Effector CD8-positive, alpha-beta T cell (primary cell): Measurements from ENCODE around the gene STK11.
"Not testable (repeated sequence)": the region's sequence is repeated elsewhere in the genome, so short reads cannot be mapped to it uniquely, and the experiment has no call there.

ENCODE experiments used
- DNase-seq: peaks from one replicate; lab custom pipeline; 2025; lab: John Stamatoyannopoulos, UW

Gene STK11

DNA sequence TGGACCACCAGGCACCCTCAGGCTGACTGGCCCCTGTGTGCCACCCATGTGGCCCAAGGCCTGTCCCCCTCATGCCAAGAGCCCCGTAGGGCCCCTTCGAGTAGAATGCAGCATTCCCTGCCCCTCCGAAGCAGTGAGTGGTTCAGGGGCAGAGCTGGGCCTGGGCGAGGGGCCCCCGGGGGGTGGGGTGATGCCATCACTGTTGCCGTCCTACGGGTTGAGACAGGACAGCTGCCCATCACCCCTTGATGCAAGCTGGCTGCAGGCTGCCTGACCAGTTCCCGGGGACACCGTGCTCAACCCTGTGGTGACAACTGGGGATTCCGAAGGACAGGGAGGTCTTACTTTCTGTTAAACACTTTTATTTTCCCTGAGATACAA lies 36.2 kb upstream of the STK11 start:
- DNase-seq: no peak

DNA sequence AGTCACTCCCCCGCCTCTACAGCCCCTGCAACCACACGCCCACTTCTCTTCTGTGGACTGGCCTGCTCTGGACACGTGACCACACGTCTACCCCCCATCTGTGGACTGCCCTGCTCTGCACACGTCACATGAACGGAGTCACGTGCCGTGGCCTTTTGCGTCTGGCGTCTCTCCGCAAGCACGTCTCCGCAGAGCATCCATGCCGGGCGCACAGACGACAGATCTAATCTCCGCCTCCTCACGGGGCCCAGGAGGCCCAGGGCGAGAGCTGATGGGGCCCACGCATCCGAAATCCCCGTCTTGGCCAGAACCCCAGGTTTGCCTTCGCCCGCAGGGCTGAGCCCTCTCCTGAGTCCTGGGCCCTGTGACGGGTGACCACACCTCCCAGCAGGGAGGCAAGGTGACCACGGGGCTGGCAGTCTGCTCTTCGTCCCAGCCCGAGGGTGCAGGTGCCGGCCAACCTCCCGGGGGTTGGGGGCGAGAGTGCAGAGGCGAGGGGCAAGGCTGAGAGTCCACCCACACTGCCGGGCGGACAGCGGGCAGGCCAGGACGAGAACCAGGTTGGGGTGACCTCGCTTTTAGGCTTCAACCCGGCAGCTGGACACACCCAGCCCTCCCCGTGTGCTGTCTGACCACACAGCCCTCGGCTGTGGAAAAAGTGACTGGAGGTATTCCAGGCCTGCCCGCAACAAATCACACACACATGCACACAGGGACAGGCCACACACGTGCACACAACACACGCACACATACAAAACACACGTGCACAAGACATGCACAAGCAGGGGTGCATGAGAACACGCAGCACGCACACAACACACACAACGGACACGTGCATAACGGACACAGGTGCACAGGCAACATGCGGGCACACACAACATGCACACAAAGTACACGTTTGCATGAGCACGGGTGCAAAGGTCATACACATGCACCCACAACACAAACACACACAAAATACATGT lies 35.4 kb upstream of the STK11 start:
- no peak for DNase-seq

DNA sequence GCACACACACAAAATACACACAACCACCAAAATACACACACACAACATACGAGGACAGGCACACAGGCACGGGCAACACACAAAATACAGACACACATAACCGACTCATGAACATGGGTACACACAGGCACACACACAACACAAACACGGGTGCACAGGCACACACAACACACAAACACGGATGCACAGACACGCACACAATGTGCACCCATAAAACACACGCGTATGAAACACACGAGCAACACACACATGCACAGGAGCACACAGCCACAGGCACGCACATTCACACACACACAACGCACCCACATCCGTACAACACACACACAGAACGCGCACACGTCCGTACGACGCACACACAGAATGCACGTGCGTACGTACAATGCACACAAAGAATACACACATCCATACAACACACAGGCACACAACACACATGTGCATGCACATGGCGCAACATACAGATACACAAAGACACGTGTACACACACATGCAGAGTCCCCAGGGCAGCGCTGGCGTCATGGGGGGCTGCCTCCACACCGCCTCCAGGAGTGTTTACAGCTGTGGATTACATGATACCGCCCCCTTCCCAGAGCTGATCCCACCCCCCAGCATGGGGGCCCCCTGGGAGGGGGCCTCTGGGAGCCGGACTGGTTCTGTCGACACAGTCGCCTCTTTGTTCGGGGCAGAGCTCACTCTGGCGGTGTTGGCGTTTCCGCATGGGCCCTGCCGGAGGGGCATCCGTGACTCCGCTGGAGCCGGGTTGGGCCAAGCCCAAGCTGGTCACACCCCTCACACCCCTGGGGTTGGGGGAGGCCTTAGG lies 34.4 kb upstream of the STK11 start:
- DNase-seq: no peak

DNA sequence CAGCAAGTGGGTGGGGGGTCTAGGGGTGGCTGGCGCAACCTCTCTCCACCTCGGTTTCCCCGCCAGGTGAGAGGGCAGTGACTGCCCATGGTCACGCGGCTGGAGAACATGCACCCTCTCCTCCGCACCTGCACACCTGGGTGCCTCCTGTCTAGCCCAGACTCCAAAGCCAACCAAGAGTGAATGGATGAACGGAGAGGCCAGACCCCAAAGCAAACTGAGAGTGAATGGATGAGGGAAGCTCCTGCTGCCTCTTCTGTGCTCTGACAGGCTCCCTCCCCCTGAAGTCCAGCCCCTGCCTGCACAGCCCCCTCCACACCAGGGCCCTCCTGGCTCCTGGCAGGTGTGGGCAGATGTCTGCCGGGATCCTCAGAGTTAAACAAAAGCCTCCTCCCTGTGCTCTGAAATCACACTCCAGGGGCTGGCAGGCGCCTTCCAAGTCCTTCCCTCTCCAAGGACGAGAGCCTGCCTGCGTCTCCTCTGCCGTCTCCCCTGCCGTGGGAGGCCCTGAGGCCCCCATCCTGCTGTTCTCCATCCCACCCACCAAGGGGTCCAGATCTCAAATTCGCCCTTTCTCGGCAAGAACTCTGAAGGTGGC lies 33.7 kb upstream of the STK11 start:
- DNase-seq: no peak

DNA sequence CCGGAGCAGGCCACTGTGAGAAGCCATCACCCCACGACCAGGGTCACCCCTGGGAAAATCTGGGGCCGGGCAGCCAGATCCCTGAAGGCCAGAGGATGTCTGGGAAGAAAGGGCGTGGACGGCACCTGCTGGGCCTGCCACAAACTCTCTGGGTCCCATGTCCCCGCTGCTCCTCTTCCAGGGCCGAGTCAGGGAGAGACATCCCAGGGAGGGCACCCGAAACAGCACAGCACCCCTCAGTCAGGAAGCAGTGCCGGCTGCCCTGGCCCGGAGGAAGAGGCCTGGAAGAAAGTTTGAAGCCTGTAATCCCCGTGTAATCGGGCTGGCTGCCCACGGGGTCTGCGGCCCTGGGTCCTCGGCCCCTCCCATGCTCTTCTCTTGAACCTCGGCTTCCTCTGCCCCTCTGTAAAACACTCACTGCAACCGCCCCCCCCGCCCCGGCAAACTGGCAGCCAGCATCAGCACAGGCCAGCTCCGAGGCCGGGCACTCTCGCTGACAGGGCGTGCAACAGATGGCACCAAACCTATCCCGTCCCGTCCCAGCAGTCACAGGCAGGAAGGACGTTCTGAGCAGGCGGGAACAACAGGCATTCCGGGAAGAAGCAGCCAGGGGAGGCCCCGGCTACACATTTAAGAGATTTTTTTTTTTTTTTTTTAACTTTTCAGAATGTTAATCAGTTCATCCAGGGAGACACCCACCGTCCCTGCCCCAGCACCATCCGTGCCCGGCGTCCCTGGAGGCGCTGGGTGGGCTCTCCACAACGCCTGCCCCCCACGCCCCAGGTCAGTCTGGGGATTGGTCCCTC lies 33.0 kb upstream of the STK11 start:
- DNase-seq: no peak

DNA sequence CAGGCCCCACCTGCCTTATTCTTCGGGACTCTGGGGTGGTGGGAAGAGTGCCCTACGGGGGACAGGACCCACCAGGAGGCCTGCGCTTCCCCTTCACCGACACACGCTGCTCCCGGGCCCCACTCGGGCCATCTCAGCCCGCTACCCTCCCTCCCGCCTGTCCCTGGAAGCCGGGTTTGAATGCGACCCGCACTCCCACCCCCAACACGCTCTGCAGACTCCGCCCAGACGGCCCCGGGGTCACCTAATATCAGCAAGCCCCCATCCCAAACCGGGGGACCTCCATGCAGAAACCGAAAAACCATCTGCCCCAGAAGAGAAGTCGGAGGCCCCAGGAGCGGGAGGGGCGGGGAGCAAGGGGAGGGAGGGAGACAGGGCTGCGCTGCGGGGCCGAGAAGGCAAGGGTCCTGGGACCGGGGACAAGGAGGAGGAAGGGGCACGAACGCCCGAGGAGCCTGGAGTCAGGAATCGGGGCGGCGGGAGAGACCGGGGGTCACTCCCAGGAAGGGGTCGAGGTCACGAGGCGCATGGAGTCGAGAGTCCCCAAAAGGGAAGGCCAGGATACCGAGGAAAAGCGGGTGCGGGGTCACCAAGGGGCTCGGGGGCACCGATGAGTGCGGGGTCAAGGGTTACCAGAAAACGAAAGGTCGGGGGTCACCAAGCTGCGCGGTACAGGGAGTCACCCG lies 32.3 kb upstream of the STK11 start:
- no peak for DNase-seq

DNA sequence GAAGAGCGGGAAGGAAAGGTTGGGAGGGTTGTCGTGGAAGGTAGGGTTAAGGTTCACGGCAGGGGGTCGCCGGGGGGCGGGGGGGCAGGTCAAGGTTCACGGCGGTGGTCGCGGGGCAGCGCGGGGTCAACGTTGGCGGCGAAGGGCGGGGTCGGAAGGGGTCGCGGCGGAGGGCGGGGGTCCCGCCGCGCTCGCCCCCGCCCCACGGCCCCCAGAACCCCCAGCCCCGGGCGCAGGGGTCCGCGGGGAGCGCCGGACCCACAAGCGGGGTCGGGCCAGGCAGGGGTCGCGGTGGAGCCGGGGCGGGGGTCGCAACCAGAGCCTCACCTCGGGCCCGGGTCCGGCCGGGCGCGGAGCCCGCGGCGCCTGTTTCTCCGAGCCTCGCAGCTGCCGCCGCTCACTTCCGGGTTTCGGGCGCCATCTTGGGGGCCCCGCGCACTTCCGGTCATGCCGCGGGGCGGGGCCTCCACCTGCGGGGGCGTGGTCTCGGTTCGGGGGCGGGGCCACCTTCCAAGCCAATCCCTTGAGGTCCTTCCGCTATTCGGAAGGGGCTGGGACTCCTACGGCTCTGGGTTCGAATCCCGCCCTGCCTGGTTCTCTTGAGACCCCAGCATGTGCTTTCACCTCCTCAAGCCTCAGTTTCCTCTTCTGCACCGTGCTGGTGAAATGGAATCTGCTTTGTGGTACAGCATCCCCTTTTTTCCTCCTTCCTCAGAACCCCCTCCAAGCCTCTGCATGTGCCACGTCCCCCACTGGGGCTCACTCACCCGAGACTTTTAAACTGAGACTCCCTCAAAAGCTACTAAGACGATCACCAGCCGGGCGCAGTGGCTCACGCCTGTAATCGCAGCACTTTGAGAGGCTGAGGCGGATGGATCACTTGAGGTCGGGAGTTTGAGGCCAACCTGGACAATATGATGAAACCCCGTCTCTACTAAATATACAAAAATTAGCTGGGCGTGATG lies 31.5 kb upstream of the STK11 start, which contains the start of gene SBNO2:
Gene SBNO2, minus strand, starts transcription at position 424 of the 965 bp plus-strand sequence. CDS start 19,992 bp downstream, outside the sequence.
- peak; percentile 85 for DNase-seq

DNA sequence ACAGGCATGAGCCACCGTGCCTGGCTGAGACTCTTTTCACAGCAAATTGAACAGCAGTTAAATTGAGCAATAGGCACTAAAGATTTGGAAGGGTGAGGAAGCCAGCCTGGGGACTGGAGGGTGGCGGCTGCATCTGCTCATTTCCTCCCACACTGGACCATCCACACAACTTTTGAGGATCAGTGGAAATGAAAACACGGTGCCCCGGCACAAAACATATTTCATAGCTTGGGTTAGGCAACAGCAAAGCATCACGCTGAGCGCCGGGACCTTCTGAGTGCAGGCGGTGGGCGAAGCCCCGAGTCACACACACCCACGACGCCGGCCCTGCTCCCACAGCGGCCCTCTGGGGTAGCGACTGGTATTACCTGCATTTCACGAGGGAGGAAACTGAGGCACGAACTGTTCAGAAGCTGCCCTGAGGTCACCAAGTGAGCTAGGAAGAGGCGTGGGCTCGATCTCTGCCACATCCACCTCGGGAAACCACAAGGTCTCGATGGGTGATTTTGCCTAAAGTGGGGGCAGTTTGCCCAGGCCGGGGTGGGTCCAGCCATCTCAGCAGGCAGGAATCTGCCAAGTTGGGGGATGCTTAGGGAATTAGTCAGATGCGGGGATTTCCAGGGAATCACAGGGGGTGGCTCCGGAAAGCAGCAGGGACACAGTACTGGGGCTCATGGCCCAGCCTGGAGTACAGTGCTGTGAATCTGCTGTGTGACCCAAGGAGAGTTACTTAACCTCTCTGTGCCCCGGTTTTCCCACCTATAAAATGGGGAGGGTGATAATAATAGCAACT lies 28.1 kb upstream of the STK11 start:
- DNase-seq: no peak

DNA sequence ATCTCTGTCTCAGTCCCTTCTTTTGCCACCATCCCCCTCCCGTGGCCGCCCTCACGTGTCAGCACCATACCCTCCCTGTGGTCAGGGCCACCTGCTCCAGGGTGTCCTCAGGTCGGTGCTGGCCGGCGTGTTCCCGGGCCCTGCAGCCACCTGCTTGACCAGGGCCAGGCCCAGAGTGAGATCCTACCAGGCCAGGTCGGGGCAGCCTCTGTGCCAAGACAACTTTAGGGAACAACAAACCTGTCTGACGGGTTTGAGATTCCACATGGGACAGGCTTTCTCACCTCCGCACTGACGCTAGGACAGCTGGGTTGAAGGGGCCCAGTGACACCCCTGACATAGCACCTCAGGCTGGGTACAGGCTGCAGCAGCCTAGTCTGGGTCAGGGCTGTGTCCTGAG lies 24.0 kb upstream of the STK11 start:
- DNase-seq: no peak

DNA sequence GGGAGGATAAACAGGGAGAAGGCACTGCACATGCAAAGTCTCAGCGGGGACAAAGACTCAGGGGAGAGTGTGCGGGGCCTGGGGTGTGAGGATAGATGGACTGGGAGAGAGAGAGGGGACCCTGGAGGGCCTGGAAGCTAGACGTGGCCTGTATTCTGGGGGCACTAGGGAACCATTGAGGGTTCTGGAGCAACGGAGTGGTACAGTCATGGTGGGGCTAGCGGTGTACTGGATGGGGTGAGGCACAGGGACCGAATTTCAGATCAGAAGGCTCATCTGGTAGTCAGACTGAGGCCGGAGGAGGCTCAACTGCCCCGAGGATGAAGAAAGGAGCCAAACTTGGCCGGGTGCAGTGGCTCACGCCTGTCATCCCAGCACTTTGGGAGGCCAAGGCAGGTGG lies 23.5 kb upstream of the STK11 start:
- DNase-seq: no peak

DNA sequence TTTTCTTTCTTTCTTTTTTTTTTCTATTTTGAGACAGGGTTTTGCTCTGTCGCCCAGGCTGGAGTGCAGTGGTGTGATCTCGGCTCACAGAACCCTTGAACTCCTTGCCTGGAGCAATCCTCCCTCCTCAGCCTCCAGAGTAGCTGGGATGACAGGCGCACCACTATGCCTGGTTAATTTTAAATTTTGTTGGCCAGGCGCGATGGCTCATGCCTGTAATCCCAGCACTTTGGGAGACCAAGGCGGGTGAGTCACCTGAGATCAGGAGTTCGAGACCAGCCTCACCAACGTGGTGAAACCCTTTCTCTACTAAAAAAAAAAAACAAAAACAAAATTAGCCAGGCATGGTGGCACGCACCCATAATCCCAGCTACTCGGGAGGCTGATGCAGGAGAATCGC lies 22.9 kb upstream of the STK11 start:
- DNase-seq: no peak

DNA sequence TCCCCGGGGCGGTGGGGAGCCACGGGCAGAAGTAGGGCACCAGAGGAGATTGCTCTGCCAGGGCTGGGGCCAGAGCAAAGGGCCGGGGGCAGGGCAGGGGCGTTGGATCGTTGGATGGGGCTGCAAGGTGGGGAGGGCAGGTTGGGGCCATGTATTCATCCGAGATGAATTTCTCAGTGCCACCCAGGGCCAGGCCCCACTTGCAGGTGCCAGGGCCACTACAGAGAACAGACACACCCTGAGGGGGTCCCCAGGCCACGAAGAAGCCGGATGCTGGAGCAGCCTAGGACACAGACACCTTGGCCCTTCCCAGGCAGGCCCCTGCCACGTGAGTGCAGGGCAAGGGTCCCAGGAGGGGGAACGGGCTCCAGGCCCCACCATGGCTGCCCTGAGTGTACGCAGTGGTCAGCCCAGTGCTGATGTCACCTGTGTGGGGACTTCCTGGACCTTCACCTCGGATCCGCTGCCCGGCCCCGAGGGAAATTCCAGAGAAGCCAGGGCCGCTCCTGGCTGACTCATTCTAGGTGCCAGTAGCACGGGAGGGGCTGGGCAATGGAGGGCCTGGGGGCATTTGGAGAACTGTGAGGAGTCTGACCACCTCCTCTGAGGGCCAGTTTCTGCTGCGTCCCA lies 21.9 kb upstream of the STK11 start:
- DNase-seq: no peak

DNA sequence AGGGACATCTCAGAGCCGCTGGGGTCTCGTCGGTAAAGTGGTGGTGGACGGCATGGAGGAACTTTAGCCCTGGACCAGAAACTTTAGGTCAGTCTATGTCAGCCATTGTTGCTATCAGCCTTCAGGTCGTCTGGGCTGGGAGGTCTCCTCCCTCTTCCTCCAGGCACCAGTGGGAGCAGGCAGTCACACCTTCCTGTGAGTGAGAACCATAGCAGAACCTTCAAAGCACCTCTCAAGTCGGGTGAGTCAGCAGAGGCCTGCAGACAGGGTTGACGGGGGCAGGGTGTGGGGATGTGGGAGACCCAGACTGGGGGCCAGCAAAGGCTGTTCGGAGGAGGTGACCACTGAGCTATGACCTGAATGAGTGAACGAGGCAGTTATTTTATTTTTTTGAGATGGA lies 16.2 kb upstream of the STK11 start:
- no peak for DNase-seq

DNA sequence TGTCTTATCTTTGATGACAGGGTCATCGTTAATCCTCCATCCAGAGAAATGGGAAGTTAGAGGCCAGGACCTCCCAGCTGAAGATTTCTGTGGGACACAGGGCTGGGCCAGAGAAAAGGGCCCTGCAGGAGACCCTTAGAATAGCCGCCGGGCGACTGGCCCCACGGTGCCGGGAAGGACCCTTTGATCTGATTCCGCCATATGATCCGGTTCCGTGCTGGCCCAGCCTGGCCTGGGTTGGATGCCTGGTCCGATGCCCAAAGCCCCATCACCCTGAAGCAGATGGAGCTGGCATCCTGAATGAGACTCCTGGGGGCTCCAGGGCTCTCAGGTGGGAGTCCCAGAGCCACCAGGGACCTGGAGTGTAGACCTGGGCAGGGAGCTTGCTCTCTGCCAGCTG lies 6.0 kb upstream of the STK11 start:
- DNase-seq: no peak

DNA sequence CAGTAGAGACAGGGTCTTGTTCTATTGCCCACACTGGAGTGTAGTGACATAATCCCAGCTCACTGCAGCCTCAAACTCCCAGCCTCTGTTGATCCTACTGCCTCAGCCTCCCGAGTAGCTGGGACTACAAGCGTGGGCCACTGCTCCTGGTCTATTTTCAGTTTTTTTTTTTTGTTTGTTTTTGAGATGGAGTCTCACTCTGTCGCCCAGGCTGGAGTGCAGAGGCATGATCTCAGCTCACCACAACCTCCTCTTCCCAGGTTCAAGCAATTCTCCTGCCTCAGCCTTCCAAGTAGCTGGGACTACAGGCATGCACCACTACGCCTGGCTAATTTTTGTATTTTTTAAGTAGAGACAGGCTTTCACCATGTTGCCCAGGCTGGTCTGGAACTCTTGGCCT lies 5.0 kb upstream of the STK11 start:
- not testable (repeated sequence) for DNase-seq

DNA sequence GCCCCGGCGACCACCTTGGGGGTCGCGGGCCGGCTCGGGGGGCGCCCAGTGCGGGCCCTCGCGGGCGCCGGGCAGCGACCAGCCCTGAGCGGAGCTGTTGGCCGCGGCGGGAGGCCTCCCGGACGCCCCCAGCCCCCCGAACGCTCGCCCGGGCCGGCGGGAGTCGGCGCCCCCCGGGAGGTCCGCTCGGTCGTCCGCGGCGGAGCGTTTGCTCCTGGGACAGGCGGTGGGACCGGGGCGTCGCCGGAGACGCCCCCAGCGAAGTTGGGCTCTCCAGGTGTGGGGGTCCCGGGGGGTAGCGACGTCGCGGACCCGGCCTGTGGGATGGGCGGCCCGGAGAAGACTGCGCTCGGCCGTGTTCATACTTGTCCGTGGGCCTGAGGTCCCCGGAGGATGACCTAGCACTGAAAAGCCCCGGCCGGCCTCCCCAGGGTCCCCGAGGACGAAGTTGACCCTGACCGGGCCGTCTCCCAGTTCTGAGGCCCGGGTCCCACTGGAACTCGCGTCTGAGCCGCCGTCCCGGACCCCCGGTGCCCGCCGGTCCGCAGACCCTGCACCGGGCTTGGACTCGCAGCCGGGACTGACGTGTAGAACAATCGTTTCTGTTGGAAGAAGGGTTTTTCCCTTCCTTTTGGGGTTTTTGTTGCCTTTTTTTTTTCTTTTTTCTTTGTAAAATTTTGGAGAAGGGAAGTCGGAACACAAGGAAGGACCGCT lies 729 bp downstream of the STK11 start:
- no peak for DNase-seq

DNA sequence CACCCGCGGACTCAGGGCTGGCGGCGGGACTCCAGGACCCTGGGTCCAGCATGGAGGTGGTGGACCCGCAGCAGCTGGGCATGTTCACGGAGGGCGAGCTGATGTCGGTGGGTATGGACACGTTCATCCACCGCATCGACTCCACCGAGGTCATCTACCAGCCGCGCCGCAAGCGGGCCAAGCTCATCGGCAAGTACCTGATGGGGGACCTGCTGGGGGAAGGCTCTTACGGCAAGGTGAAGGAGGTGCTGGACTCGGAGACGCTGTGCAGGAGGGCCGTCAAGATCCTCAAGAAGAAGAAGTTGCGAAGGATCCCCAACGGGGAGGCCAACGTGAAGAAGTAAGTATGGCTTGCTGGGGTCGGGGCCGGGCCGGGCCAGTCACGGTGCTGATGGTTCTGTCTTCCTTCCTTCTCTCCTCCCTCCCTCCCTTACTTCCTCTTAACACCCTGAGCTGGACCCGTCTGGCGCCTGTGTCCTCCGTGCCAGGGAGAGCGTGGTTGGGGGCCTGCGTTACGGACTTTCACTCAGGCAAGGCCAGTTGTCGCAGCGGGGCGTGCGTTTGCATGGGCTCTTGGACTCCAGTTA lies 1.4 kb downstream of the STK11 start:
- no peak for DNase-seq
